ENCODE measurements around the gene TMC6. TPM values are rescaled to one million over a fixed set of nuclear protein-coding genes. Genes with fewer than 3 reads are reported as not detected.
A peak's percentile ranks its signal among the peaks of the same experiment; 100 is the strongest.

TMC6 gene
- total and polyA plus RNA-seq, 2 of the 13 experiments (the other 11 are each of a cell fraction or from before 2014, with no cell fraction given), result 48.4 to 99.1 TPM

- no peak for TF ChIP-seq ZNF704 (CRISPR knock-in tag; IDR thresholded peaks at IDR 0.05; ENCODE audit: borderline replicate concordance)
Observed at GRCh38 chr17:78168903-78169793, 40.6 kb upstream of the TMC6 start (continued).

- peaks cover 5 to 14% of the 10 kb centered on the region in 2 experiments for H3K36me3 ChIP-seq (replicated peaks in 1 of 2; ENCODE audit: control insufficient read depth in 1 of 2, insufficient read depth in 2 of 2, low read length in 2 of 2)
- H3K27me3 ChIP-seq (ENCODE audit: control insufficient read depth in 1 of 2, insufficient read depth in 2 of 2, low read length in 2 of 2), result peaks cover 0 to 2% of the 10 kb centered on the region in 2 experiments; a peak in 1 of 5 replicates
- intact Hi-C loops (cut with micrococcal nuclease; ENCODE audit: unreplicated experiment) (loop anchor here (2.0 to 5.0 kb wide), 3 partner anchors 18 to 41 kb away; partner anchors contain the start of genes AFMID, TK1 and TMC6), in situ Hi-C loops (cut with HindIII; ENCODE audit: extremely low pct_ligation_motif_present, low pct_unique_long_range_greater_than_20kb) (no loop called here)
- H3K79me2 ChIP-seq (ENCODE audit: insufficient read depth, low read length), result peaks cover 8% of the 10 kb centered on the region
- peaks cover 5% of the 10 kb centered on the region; the same call in 1 of the 2 replicates for H4K20me1 ChIP-seq (ENCODE audit: insufficient read depth, low read length)
- DNase-seq (ENCODE audit: low spot score) (peak; percentile 74), ATAC-seq (peak; percentile 69), FAIRE-seq (no peak)
- H3K27ac ChIP-seq (ENCODE audit: extremely low read length, insufficient read depth, low read length), result peak within 1 kb of the TSS; percentile 51
- H3K4me3 ChIP-seq (replicated peaks in 1 of 3; ENCODE audit: insufficient read depth in 1 of 3, low read depth in 2 of 3, low read length in 3 of 3), result peak within 1 kb of the TSS; percentile 73 to 88 (median 84)
- peak within 1 kb of the TSS; percentile 81 for H3K9ac ChIP-seq (ENCODE audit: insufficient read depth, low read depth, low read length)
- no peak within 1 kb of the TSS for H2AFZ ChIP-seq (ENCODE audit: low read length)
- ChIA-PET CTCF (ENCODE audit: low intra/inter-chr PET ratio, low total read pairs) (no interaction called here), POLR2A (interaction anchor here (0.9 to 1.7 kb wide), 4 partner anchors 18 to 26 kb away, joined by 3 to 12 read pairs (median 4); partner anchors contain the start of gene TK1)
- H3K9me3 ChIP-seq (ENCODE audit: low read length), result no peaks in the 10 kb centered on the region
- H3K4me2 ChIP-seq (ENCODE audit: low read depth, low read length), result peak within 1 kb of the TSS; percentile 89
- BruUV-seq (replicated peaks), result no TSS peak
- WGBS (ENCODE audit: low lambda C conversion rate), result 4% methylated on average over 5 of the region's 84 CpGs
- peaks cover 62% of the 10 kb centered on the region for H3K4me1 ChIP-seq (ENCODE audit: insufficient read depth, low read length)
- TF ChIP-seq GPBP1L1 (CRISPR knock-in tag; IDR thresholded peaks at IDR 0.05) (no peak), ZXDC (CRISPR knock-in tag; IDR thresholded peaks at IDR 0.05) (peak; percentile 29; the same call in 1 of the 2 replicates), ZNF326 (CRISPR knock-in tag; IDR thresholded peaks at IDR 0.05; ENCODE audit: borderline replicate concordance) (no peak), EHMT2 (IDR thresholded peaks at IDR 0.05; ENCODE audit: borderline replicate concordance, low read depth, low read length) (no peak), AFF4 (CRISPR knock-in tag; IDR thresholded peaks at IDR 0.05) (no peak), BHLHE40 (IDR thresholded peaks at IDR 0.05; ENCODE audit: low read length) (no peak), HOXD1 (CRISPR knock-in tag; IDR thresholded peaks at IDR 0.05) (no peak), FOXA1 (IDR thresholded peaks at IDR 0.05) (no peak), FOXA1 (CRISPR knock-in tag; IDR thresholded peaks at IDR 0.05) (no peak; the same call in 1 of the 2 replicates)
Observed at GRCh38 chr17:78168242-78168902, 39.8 kb upstream of the TMC6 start, which contains the start of gene SYNGR2. TSS of gene SYNGR2 (plus strand) at chr17:78168581. CDS start at chr17:78168617, 36 bp downstream.

Data from HepG2 (cell line).